ENCODE data around the gene ACSS3. TPM values are rescaled to one million over a fixed set of nuclear protein-coding genes. Genes with fewer than 3 reads are reported as not detected.
"Not testable (repeated sequence)": the region's sequence is repeated elsewhere in the genome, so short reads cannot be mapped to it uniquely, and the experiment has no call there.

Gene ACSS3
- total RNA-seq, result 20.3 and 26.8 TPM in 2 replicates

GRCh38 chr12:81077686-81078441, at the start of gene ACSS3:
ACSS3 (plus strand) TSS chr12:81078079; CDS start chr12:81078121, 42 bp downstream.
- no peak for DNase-seq (ENCODE audit: low read depth)
- TF ChIP-seq, protein P1, sequence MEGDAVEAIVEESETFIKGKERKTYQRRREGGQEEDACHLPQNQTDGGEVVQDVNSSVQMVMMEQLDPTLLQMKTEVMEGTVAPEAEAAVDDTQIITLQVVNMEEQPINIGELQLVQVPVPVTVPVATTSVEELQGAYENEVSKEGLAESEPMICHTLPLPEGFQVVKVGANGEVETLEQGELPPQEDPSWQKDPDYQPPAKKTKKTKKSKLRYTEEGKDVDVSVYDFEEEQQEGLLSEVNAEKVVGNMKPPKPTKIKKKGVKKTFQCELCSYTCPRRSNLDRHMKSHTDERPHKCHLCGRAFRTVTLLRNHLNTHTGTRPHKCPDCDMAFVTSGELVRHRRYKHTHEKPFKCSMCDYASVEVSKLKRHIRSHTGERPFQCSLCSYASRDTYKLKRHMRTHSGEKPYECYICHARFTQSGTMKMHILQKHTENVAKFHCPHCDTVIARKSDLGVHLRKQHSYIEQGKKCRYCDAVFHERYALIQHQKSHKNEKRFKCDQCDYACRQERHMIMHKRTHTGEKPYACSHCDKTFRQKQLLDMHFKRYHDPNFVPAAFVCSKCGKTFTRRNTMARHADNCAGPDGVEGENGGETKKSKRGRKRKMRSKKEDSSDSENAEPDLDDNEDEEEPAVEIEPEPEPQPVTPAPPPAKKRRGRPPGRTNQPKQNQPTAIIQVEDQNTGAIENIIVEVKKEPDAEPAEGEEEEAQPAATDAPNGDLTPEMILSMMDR (IDR thresholded peaks at IDR 0.05; ENCODE audit: insufficient read depth, low read depth, low read length), result no peak
- H3K4me3 ChIP-seq (ENCODE audit: low read depth, low read length), result peak within 1 kb of the TSS; percentile 57

DNA sequence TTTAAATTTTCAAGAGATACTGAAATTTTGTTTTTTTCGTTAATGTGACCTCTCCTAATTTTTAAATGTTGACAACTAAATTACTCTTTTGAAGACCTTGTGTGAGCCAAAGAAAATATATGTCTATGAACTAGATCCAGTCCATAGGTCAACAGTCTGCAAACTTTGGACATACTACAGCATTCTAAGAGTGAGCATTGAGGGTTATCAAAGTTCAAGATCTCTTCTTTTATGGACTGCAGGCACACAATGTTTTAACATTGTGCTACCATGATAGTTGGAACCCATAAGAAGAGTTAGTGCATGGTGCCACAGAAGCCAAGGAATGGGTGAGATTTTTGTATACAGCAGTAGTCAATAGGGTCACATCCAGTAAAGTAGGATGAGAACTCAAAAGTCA, 43.0 kb upstream of the ACSS3 start:
- TF ChIP-seq, protein P1 (IDR thresholded peaks at IDR 0.05; ENCODE audit: insufficient read depth, low read depth, low read length), result no peak

DNA sequence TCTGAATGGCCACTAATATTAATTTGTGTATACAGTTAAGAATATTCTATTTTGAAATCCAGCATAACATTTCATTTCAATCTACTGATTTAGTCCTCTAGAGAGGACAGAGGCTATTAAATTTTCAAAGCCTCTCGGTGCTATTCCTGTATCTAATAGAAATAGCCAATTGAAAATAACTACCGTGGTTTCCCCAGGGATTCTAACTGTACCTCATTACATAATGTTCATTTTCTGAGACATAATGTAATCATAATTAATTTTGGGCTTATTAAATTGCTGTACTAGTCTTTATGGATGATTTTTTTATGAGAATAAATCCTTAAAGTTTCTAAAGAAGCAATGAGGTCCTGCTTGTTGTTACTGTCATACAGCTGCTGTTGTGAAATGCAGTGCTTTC, 38.6 kb upstream of the ACSS3 start:
- DNase-seq (ENCODE audit: low read depth), result peak; percentile 37
- no peak overlapping the region for H3K4me3 ChIP-seq (ENCODE audit: low read depth, low read length)
- TF ChIP-seq, protein P1 (IDR thresholded peaks at IDR 0.05; ENCODE audit: insufficient read depth, low read depth, low read length), result no peak

More for the DNA sequence above, 43.0 kb upstream of the ACSS3 start:
- H3K4me3 ChIP-seq (ENCODE audit: low read depth, low read length), result no peak overlapping the region
- no peak for DNase-seq (ENCODE audit: low read depth)

DNA sequence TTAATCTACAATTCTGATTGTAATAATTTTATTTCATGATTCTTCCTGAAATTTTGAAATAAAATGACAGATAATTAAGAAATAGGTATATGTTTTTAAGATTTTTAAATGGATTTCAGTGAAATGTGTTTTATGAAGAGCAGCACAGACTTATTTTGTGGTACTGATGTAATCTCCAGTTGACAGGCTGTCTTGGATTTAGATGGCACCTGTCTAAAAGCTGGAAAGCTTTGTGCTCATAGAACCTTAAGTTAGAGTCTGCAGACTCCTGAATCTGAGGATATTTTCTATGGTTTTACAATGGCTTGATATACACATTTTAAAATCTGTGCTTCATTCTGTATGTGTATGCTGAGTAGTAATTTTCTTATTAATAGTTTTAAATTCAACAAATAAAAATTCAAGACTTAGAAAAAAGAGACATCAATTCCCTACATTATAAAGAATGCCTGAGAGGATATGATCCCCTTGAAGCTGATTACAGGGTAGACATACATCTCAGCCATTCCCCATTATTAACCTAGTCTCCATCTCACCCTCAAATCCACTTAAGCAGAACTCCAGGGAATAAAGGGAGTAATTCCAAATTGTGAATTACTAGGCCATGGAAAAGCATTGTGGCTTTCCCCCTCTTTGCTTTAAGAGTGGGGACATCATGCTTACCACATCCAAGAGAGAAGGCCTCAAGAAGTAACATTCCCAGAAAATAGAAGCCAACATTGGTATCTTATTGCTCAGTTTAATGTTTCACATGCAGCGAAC, 33.7 kb upstream of the ACSS3 start:
- no peak for DNase-seq (ENCODE audit: low read depth)
- H3K4me3 ChIP-seq (ENCODE audit: low read depth, low read length), result no peak overlapping the region
- TF ChIP-seq, protein P1 (IDR thresholded peaks at IDR 0.05; ENCODE audit: insufficient read depth, low read depth, low read length), result no peak

DNA sequence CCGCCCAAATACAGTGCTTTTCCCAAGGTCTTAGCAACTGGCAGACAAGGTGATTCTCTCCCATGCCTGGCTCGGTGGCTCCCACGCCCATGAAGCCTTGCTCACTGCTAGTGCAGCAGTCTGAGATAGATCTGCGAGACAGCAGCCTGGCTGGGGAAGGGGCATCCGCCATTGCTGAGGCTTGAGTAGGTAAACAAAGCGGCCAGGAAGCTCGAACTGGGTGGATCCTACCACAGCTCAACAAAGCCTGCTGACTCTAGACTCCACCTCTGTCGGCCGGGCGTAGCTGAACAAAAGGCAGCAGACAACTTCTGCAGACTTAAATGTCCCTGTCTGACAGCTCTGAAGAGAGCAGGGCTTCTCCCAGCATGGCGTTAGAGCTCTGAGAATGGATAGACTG, 12.9 kb upstream of the ACSS3 start:
- H3K4me3 ChIP-seq (ENCODE audit: low read depth, low read length); DNase-seq (ENCODE audit: low read depth): not testable (repeated sequence)

DNA sequence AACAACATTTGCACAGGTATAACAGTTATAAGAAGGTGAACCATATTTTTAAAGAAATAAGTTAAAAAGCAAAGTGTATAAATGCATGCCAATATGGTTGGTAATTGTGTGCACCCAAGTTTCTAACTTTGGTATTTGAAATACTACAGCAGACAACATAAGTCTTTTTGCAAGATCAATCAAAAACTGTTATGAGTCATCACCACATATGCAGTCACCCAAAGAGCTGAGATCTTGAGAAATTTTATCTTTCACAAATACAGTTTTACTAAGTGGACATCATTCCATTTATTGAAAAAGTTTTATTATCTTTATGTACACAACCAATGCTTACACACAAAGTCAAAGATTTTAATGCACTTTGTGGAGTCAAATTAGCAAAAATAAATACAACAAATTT, 7.0 kb upstream of the ACSS3 start:
- DNase-seq (ENCODE audit: low read depth), result no peak
- H3K4me3 ChIP-seq (ENCODE audit: low read depth, low read length), result no peak overlapping the region
- TF ChIP-seq, protein P1 (IDR thresholded peaks at IDR 0.05; ENCODE audit: insufficient read depth, low read depth, low read length), result no peak

- H3K4me3 ChIP-seq (ENCODE audit: low read depth, low read length), result no peak overlapping the region
- DNase-seq (ENCODE audit: low read depth), result no peak
- TF ChIP-seq, protein P1 (IDR thresholded peaks at IDR 0.05; ENCODE audit: insufficient read depth, low read depth, low read length), result no peak
Measured at GRCh38 chr12:81075539-81075938, 2.3 kb upstream of the ACSS3 start.

Data from fibroblast of villous mesenchyme (primary cell).